Non-pigmented ciliary epithelial cell (primary cell): ENCODE data around the gene HDLBP.

ENCODE experiments used
- DNase-seq: peaks from one replicate; pipeline ENCODE4 v3.0.0-alpha.2; 2010; ENCODE audit warnings: low read depth

Gene HDLBP

DNA sequence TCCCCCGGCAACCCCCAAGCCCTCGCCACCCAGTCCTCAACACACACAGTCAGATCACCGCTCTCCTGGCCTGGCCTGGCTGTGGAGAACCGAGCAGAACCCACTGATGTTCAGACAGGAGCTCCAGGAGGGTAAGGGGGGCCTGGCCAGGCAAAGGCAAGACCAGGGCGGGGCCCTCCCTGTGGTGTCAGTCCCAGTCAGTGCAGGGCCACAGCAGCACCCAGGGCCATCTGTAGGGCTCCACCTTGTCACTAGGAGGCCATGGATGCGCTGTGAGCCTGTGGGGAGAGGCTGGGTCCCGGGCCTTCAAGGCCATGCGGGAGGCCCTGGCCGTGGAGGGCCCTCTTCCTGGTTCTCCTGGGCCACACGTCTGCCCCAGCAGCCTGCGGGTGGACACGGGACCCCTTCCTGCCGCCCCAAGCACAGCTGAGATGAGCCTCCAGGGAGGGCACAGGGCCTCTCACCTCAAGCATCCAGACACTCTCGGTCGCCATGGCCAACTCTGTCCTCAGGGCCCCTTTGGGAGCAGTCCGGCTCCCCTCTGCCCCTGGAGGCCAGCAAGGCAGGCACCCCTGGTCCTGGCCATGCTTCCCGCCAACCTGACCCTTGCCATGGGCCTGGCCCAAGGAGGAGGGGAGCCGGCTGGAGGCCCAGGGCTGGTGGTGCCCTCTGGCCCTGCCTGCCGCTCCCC is 125.0 kb downstream of the HDLBP start:
- no peak for DNase-seq

DNA sequence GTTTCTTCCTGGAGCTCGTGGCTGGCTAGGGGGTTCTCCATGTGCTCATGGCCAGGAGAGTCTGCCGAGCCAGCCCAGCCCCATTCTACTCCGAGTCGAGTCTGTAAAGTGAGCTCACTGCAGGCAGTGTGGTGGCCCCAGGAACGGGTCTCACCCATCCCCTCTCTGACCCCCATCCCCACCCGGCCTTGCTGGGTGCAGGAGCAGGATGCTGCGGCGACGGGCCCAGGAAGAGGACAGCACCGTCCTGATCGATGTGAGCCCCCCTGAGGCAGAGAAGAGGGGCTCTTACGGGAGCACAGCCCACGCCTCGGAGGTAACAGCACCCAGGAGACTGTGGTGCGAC is 125.6 kb downstream of the HDLBP start:
- no peak for DNase-seq

DNA sequence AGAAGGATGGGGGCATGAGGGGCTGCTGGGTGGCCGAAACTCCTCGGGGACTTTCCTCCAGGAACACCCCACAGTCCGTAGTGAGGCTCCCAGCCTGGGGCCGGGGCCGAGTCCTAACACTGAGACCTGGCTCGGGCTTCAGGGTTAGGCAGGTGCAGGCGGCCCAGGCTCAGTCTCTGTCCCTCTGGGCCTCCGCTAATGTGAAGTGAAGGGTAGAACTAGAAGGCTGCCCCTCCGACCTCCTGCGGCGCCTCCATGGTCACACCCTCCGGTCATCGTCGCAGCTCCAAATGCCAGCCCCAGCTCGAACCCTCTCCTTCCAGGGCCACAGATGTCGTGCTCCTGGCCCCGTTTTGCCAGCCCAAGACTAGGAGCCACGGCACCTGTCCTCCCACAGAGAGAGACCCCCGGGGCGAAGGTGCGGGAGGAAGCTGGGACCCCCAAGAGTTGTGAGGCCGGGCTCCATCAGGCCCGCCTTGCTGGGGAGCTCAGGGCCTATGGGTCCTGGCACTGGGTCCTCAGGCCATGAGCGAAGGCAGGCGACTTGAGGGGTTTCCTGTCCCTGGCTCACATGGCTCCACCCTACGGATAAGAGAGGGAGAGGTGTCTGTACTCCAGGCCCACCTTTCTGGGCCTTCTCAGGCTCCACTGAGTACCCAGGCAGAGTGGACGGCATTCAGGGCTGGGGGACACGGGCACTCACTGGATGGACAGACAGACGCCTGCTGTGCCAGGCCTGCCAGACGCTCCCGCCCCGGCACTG is 126.2 kb downstream of the HDLBP start:
- DNase-seq = no peak

DNA sequence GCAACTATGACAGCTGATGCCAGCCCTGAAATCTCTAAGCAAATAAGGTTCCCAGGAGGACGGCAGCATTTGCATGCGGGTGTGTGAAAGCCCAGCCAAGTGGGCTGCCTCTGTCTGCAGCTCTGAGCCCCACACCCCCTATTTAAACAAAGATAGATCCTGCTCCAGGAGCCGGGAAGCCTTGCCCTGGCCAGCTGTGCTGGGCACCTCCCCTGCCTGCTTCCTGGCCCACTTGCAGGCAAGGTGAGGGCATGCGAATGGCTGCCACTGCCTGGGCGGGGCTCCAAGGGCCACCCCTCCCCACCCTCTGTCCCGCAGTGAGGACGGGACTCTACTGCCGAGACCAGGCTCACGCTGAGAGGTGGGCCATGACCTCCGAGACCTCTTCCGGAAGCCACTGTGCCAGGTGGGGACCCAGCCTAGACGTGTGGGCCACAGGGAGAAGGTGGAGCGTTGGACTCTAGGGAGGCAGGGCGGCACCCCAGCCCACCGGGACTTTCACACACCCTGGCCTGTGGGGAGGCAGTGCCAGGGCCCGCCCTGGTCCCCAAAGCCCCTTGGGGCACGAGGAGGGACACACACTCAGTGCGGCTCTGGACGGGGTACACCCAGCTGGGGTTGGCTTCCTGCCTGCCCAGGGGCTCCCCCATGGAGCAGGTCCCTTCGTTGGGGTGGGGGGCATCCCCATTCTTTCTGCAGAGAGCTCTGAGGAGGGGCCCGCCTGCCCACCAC is 126.9 kb downstream of the HDLBP start, which contains the start of gene ANO7:
ANO7 (plus strand) TSS at position 317 of the 732 bp plus-strand sequence. CDS start 1,387 bp downstream, outside the sequence.
- no peak for DNase-seq

DNA sequence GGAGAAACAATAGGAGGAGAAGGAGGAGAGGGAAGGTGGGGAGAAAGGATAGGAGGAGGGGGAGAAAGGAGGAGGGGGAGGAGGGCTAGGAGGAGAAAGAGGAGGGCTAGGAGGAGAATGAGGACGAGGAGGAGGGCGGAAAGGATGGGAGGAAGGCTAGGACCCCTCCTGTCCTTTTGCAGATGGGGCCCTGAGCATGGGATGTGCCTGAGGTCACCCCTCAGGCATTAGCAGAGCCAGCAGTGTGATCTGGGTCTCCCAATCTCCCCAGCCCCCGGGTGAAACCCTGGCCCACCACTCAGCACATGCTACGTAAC is 127.6 kb downstream of the HDLBP start:
- no peak for DNase-seq

DNA sequence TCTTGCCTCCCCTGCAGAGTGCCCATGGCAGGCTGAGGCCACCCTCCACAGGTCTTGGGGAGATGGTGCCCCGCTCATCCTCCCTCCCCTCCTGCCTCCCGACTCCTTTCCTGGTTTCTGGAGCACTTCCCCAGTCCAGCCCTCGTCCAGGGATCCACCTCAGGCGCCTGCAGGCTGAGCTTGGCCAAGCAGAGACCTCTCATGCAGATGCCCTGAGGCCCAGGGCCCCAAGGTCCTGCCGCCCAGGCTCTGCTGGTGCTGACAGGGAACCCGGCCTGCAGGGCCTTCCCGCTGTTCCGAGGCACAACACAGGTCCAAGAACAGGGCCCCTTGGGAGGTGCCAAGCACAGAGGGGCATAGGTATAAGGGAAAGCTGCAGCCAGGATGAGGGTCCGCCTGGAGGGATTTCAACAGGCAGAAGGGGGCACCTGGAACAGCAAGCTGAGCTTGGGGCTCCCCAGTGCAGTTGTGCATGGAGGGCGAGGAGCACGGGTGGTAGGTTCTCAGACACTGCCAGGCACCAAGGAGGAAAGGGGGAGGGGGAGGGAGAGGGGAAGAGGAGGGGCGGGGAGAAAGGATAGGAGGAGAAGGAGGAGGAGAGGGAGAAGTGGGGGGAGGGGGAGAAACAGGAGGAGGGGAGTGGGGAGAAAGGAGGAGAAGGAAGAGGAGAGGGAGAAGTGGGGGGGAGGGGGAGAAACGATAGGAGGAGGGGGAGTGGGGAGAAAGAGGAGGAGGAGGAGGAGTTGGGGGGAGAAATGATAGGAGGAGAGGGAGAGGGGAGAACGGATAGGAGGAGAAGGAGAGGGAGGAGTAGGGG is 128.2 kb downstream of the HDLBP start:
- no peak for DNase-seq

DNA sequence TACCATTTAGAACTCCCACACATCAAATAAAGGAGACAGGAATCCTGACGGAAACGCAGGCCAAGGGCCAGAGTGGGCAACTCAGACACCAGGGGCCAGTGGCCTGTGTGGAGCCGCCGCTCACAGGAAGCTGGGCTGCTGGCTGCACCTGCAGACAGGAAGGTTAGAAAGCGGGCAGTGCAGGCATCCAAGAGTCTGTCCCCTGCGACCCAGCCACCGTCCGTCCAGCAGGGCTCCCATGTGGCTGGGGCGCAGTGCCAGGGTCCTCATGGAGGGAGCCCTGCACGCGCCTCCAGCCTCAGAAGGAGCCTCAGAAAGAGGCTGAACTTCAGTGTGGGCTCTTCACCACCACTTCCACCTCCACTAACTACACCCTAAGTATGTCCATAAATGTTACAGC is 129.5 kb downstream of the HDLBP start:
- DNase-seq = no peak

DNA sequence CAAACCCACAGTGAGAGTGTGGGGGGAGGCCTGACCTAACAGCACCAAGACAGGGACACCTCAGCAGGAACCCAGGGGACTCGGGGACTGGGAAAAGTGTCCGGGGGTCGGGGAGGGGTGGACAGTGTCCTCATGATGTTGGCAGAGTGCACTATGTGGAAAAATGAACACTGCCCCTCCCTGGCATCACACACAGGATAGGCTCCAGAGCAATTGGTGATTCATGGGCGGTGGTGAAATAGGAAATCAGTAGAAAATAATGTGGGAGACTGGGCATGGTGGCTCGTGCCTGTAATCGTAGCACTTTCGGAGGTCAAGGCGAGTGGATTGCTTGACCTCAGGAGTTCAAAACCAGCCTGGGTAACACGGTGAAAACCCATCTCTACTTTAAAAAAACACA is 130.6 kb downstream of the HDLBP start:
- no peak for DNase-seq

DNA sequence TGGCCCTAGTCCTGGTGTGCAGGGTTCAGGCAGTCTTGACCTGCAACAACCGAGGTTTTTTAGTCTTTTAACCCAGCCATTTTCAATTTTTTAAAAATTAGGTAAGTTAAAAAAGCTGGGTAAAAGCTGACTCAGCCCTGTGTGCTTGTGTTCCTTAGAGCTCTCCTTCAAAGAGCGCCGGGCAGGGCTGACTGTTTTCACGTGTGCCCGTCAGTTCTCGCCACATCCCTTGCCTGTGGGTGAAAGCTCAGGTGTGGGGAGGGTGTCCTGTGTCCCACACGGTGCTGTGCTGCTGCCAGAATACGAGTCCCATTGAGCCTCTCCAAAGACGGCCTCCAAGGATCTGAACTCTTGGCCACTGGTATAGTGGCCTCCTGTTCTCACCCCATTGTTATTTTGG is 132.3 kb downstream of the HDLBP start:
- DNase-seq = no peak

DNA sequence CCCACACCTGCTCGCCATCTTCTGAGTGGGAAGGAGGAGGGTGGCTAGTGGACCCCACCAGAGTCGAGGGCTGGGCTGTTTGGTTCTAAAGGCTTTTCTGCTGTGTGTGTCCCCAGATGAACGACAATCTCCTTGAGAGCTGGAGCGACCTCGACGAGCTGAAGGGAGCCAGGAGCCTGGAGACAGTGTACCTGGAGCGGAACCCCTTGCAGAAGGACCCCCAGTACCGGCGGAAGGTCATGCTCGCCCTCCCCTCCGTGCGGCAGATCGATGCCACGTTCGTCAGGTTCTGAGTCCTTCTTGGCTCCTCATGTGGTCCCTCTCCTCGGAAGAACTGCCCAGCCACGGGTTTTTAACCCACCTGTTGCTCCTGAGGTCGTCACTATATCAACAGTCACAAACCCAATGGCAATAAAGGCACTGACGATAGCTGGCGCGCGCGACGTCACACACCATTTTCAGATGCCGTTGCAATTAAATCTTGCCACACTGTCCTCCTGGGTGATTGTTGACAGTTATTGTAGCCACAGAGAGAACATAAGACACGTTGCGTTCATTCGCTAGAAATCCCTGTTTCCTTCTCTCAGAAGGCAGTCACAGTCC is 132.8 kb downstream of the HDLBP start:
- no peak for DNase-seq

DNA sequence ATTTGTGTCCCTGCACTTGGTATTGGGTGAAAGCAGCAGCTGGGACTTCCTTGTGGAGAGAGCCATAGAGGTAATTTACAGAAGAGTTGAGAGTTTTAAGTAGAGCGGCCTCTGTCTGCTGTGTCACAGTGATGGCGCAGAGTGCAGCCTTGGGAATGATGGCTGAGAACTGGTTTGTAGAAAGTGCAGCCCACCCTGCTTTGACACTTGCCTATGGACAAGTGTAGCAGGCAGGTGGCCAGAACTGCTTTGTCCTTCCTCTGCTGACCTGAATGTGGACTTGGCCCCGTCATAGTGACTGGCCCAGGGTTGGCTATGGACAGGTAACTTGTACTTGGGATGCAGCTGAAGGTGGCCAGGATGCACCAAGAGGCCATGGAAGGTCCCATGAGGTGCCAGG is 133.3 kb downstream of the HDLBP start:
- no peak for DNase-seq

DNA sequence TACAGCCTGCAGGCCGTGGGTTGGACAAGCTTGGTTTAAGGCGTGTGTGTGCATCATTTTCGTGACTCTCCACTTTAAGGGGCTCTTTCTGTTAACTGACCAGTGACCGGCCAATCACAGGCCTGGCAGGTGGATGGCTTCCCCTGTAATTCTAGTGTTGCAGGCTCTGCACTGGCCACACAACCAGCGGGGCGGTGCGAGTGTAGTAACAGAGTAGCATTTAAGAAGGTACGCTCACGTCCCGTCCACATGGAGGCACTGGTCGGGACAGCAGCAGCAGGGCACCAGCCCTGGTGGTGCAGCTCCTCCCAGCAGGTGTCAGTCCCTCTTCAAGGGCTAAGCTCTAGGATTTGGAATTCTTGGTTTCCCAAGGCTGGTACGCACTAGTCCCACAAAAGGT is 135.0 kb downstream of the HDLBP start:
- no peak for DNase-seq

DNA sequence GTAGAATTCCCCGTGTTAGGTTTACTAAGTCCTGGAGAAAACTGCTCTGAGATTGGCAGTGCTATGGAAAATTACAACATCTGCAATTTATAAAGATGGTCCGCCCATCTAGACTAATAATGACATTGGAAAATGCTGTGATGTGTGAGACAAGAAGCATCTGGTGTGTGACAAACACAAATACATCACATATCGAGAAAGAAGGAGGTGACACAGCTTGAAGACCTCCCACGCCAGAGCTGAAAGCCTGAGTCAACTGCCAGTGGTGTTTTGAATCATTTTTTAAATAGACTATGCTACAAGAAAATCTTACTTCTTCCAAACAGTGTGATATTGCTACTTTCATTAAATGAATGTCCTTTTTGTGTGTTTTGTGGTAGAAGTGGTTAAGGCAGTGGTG is 135.6 kb downstream of the HDLBP start:
- no peak for DNase-seq

DNA sequence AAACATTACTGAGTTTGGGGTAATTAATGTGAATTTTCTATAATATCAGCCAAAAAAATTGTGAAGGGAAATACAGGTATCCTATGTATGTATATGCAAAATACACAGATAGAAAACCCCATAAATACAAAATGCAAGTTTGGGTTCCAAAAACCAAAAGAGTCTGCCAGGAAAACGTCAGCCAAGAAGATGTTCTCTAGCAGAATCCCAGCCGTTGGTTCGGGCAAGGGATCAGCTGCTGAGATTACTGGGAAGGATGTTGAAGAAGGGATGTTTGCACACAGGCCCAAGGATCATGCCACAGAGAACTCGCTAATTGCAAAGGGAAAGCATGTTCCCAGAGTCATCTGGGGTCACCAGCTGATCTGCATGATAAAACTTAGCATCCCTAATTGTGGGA is 136.5 kb downstream of the HDLBP start:
- DNase-seq = no peak

DNA sequence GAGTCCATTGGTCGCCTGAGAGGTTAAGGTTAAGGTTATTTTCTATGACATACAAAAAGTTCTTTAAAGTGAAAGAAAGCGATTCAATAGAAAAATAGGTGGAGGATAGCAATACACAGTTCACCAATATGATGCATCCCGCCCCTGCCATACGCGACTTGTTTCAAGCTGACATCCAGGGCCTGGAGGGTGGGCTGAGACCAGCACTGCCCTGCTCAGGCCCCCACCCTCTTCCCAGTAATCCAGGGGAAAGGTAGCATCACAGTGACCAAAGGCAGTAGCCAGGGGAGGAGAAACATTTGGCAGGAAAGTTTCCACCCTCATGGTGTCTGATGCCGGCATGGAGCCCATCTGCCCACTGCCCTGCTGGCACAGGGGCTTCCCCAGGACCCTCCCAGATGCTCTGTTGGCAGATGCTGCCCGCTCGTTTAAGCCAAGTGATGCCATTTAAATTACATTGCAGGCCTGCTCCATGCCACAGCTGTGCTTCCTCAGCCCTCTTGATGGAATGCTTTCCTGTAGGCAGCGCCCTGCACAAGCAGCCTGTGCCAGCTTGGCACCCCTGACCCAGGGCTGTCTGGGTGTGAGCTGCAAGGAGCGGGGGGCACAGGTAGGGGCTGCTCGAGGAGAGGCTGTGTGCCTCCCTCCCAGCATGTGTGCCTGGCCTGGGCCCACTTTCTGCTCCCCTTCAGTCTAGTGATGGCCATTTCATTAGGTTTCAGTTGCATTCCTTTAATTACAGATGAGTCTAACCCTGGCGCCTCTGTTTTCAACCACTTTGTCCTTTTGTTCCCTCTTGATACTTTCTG is 137.7 kb downstream of the HDLBP start:
- DNase-seq = no peak
